GM12878 (cell line): ENCODE measurements around the gene YEATS4. TPM values are rescaled to one million over a fixed set of nuclear protein-coding genes. Genes with fewer than 3 reads are reported as not detected.

Source experiments
- ATAC-seq: fragments of 200-7000 bp; cut with Tn5 transposase; 3 replicates; pipeline ENCODE4 v1.9.1; 2020; ENCODE audit warnings: mild to moderate bottlenecking, moderate library complexity
- BruUV-seq: library from RNA; stranded (reverse); fragments of 400-500 nt; replicated peaks from 2 replicates; lab custom pipeline; 2021; lab: Mats Ljungman, UMichigan
- CTCF ChIA-PET: fragments of 300-600 bp; sonication (Branson Sonifier 250); formaldehyde crosslinking; extraction: SDS; loops from one replicate; lab custom pipeline; 2021; ENCODE audit warnings: inconsistent platforms; lab: Yijun Ruan, JAX
- POLR2A ChIA-PET: fragments of 350-600 bp; formaldehyde crosslinking; extraction: SDS; loops from one replicate; lab custom pipeline; 2021; ENCODE audit warnings: inconsistent platforms; lab: Charles Lee
- RAD21 ChIA-PET: fragments of 300-600 bp; sonication (Branson Sonifier 250); formaldehyde crosslinking; loops from one replicate; lab custom pipeline; 2023; ENCODE audit warnings: antibody characterized with exemption; ENCODE audit not compliant: unreplicated experiment; lab: Charles Lee
- SMC1A ChIA-PET: fragments of 300-600 bp; sonication (Branson Sonifier 250); formaldehyde crosslinking; loops from one replicate; lab custom pipeline; 2023; ENCODE audit not compliant: unreplicated experiment, uncharacterized antibody; lab: Charles Lee
- DNase-seq: peaks from one replicate; pipeline ENCODE4 v3.0.0-alpha.2; 2011; ENCODE audit warnings: low read depth, low spot score
- FAIRE-seq: peaks from 3 replicates; lab custom pipeline; 2011; peaks lifted over from hg19 to GRCh38; lab: Jason Lieb, UNC
- H2AFZ ChIP-seq: 2 replicates; pipeline ENCODE4 v1.6.0; 2011; ENCODE audit warnings: low read depth, low read length, control low read depth; ENCODE audit not compliant: control insufficient read depth
- H3K27ac ChIP-seq: 2 replicates; pipeline ENCODE4 v1.5.1; 2011; ENCODE audit warnings: control low read depth; ENCODE audit not compliant: control insufficient read depth, insufficient read depth
- H3K27me3 ChIP-seq, 2 experiments: replicated peaks in 1 of 2; 2 replicates each; pipeline versions ENCODE4 v1.6.0 to v1.6.1; 2011; ENCODE audit warnings: low read length in 1 of 2; ENCODE audit not compliant: control insufficient read depth in 2 of 2, insufficient read depth in 2 of 2
- H3K36me3 ChIP-seq, 2 experiments: 2 replicates each; pipeline ENCODE4 v1.5.1; 2011; ENCODE audit warnings: low read length in 1 of 2; ENCODE audit not compliant: control insufficient read depth in 2 of 2, insufficient read depth in 2 of 2
- H3K4me1 ChIP-seq: 2 replicates; pipeline ENCODE4 v1.6.1; 2011; ENCODE audit warnings: mild to moderate bottlenecking, low read length, moderate library complexity, mixed read lengths; ENCODE audit not compliant: control insufficient read depth, insufficient read depth
- H3K4me2 ChIP-seq: 2 replicates; pipeline ENCODE4 v1.6.0; 2011; ENCODE audit warnings: control low read depth; ENCODE audit not compliant: control insufficient read depth, insufficient read depth
- H3K4me3 ChIP-seq: fragments of 200-600 bp; sonication (generic); 2 replicates; pipeline ENCODE4 v1.5.1; 2016
- H3K79me2 ChIP-seq: 2 replicates; pipeline ENCODE4 v1.6.0; 2011; ENCODE audit warnings: low read length; ENCODE audit not compliant: control insufficient read depth, insufficient read depth
- H3K9ac ChIP-seq: 2 replicates; pipeline ENCODE4 v1.8.0; 2011; ENCODE audit warnings: low read length, control low read depth, mixed read lengths; ENCODE audit not compliant: control insufficient read depth, insufficient read depth
- H3K9me3 ChIP-seq: replicated peaks from 3 replicates; pipeline ENCODE4 v1.5.1; 2011; ENCODE audit warnings: mild to moderate bottlenecking, low read length; ENCODE audit not compliant: control insufficient read depth, insufficient read depth
- H4K20me1 ChIP-seq: 2 replicates; pipeline ENCODE4 v1.6.0; 2011; ENCODE audit not compliant: control insufficient read depth, insufficient read depth
- CBFB ChIP-seq: IDR thresholded peaks from 2 replicates; pipeline ENCODE4 v1.6.1; 2016; ENCODE audit warnings: antibody characterized with exemption, low read depth
- CBX3 ChIP-seq: fragments of 200-600 bp; sonication (generic); IDR thresholded peaks from 2 replicates; pipeline ENCODE4 v1.6.1; 2016; ENCODE audit warnings: low read depth, borderline replicate concordance
- CREM ChIP-seq: IDR thresholded peaks from 2 replicates; pipeline ENCODE4 v1.6.1; 2014; ENCODE audit warnings: antibody characterized with exemption, low read depth
- ETV6 ChIP-seq, 2 experiments: fragments of 450-650 bp in 1 of 2; IDR thresholded peaks in 1 of 2; conservative IDR thresholded peaks in 1 of 2; 2 replicates each; pipeline ENCODE4 v1.6.1; 2014; ENCODE audit warnings: antibody characterized with exemption in 1 of 2, borderline replicate concordance in 1 of 2, low read depth in 1 of 2, mild to moderate bottlenecking in 1 of 2, moderate library complexity in 1 of 2
- KAT2A ChIP-seq: conservative IDR thresholded peaks from 2 replicates; pipeline ENCODE4 v1.6.1; 2011; ENCODE audit warnings: low read depth, low read length; ENCODE audit not compliant: control insufficient read depth
- RB1 ChIP-seq: fragments of 450-650 bp; formaldehyde crosslinking; IDR thresholded peaks from 2 replicates; pipeline ENCODE4 v1.6.1; 2017; ENCODE audit warnings: mild to moderate bottlenecking, borderline replicate concordance
- RBBP5 ChIP-seq: fragments of 200-600 bp; sonication (generic); conservative IDR thresholded peaks from 2 replicates; pipeline ENCODE4 v1.6.1; 2016
- RCOR1 ChIP-seq: conservative IDR thresholded peaks from 2 replicates; pipeline ENCODE4 v1.6.1; 2012; ENCODE audit warnings: low read depth, low read length, improper control_type of control experiment
- YY1 ChIP-seq: IDR thresholded peaks from 2 replicates; pipeline ENCODE4 v1.6.1; 2011; ENCODE audit warnings: low read depth, mild to moderate bottlenecking, low read length
- WGBS: methylation state at CpG from one replicate; pipeline ENCODE4 v1.1.6; 2016; ENCODE audit warnings: low lambda C conversion rate; ENCODE audit not compliant: insufficient replicate concordance, insufficient coverage; ENCODE audit errors: missing lambda C conversion rate; 5-methylcytosine and 5-hydroxymethylcytosine counted together
- in situ Hi-C: fragments of 300-500 bp; cut with MboI; formaldehyde crosslinking; loops from 9 replicates; pipeline ENCODE4 v1.14.3; 2018; ENCODE audit warnings: mixed read lengths
- intact Hi-C: fragments of 100-400 bp; cut with micrococcal nuclease; formaldehyde crosslinking; loops from one replicate; pipeline ENCODE4 v1.14.2; 2022; ENCODE audit not compliant: unreplicated experiment
- polyA plus RNA-seq, 11 experiments: library from polyadenylated mRNA; depleted of rRNA in 4 of 11; unstranded in 6 of 11; stranded (reverse) in 5 of 11; fragments of >200 nt; fragmentation: Nextera tagmentation in 4 of 11; fragmentation: Illumina TruSeq in 1 of 11; extraction: Ambion mirVana in 4 of 11; extraction: Trizol in 1 of 11; gene quantifications; 1 replicate in 1 of 11; 2 replicates in 10 of 11; pipeline versions ENCODE4 v1.2.1 to v1.2.3, GENCODE V29; 2011 to 2016; ENCODE audit warnings: inconsistent platforms in 2 of 11, missing spikeins in 2 of 11, low read depth in 1 of 11
- total RNA-seq, 4 experiments: library from RNA; depleted of rRNA in 3 of 4; stranded (reverse); fragments of >200 nt in 3 of 4; fragmentation: Illumina TruSeq in 1 of 4; extraction: Trizol in 1 of 4; gene quantifications; 2 replicates each; pipeline versions ENCODE4 v1.2.1 to v1.2.3, GENCODE V29; 2013 to 2021
- TF ChIP-seq, protein P1 (sequence below): fragments of 150-350 bp; IDR thresholded peaks from 2 replicates; pipeline ENCODE4 v1.6.1; 2016; ENCODE audit warnings: low read depth, low read length
- TF ChIP-seq, protein P2 (sequence below): fragments of 450-650 bp; IDR thresholded peaks from 2 replicates; pipeline ENCODE4 v1.6.1; 2016; ENCODE audit warnings: mild to moderate bottlenecking
- TF ChIP-seq, protein P3 (sequence below): IDR thresholded peaks from 2 replicates; pipeline ENCODE4 v1.6.1; 2011; ENCODE audit warnings: low read depth, low read length, improper control_type of control experiment, borderline replicate concordance
- TF ChIP-seq, protein P4 (sequence below): IDR thresholded peaks from 2 replicates; pipeline ENCODE4 v1.6.1; 2011; ENCODE audit warnings: low read depth, mild to moderate bottlenecking, low read length, moderate library complexity, borderline replicate concordance; ENCODE audit errors: extremely low read depth
- TF ChIP-seq, protein P5 (sequence below): fragments of 450-650 bp; IDR thresholded peaks from 2 replicates; pipeline ENCODE4 v1.6.1; 2016; ENCODE audit warnings: mild to moderate bottlenecking, moderate library complexity, borderline replicate concordance

The YEATS4 gene
- total and polyA plus RNA-seq, 10 of the 15 experiments (the other 5 are each of a cell fraction or from before 2014, with no cell fraction given) = 23.8 to 45.4 (median 36.8) TPM

DNA sequence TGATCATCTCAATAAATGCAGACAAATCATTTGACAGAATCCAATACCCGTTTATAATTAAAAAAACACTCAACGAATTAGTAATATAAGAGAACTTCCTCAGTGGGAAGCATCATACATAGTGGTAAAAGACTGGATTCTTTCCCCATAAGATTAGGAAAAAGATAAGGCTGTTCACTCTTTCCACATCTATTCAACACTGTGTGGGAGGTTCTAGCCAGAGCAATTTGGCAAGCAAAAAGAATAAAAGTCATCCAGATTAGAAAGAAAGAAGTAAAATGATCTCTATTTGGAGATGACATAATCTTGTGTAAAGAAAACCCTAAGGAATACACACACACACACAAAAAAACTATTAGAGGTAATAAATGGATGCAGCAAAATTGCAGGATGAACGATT is 38.4 kb downstream of the YEATS4 start:
- H2AFZ ChIP-seq = no peak overlapping the region
- ATAC-seq = no peak
- 95% methylated on average over 3 of the region's 3 CpGs for WGBS
- CTCF ChIA-PET = no interaction called here
- no peaks in the 10 kb centered on the region for H3K36me3 ChIP-seq
- no peaks in the 10 kb centered on the region for H3K79me2 ChIP-seq
- H3K9me3 ChIP-seq = no peaks in the 10 kb centered on the region; the same call in none of the 3 replicates
- no TSS peak for BruUV-seq
- SMC1A ChIA-PET = no interaction called here
- POLR2A ChIA-PET = no interaction called here
- in situ Hi-C loops (no loop called here), intact Hi-C loops (no loop called here)
- no peak overlapping the region for H3K4me3 ChIP-seq
- no peaks in the 10 kb centered on the region for H3K4me1 ChIP-seq
- RAD21 ChIA-PET = no interaction called here
- H3K9ac ChIP-seq = no peak overlapping the region
- H3K27me3 ChIP-seq = no peaks in the 10 kb centered on the region
- H3K27ac ChIP-seq = no peak overlapping the region
- FAIRE-seq = no peak
- DNase-seq = no peak
- H4K20me1 ChIP-seq = no peaks in the 10 kb centered on the region
- H3K4me2 ChIP-seq = no peak overlapping the region
- TF ChIP-seq RCOR1 (no peak), CBX3 (no peak), YY1 (no peak), KAT2A (no peak), RBBP5 (no peak), CBFB (no peak), RB1 (no peak), ETV6 (conservative IDR thresholded peaks at IDR 0.05 in 1 of 2, IDR thresholded peaks at IDR 0.05 in 1 of 2; ENCODE audit: borderline replicate concordance in 1 of 2, low read depth in 1 of 2) (no peak), CREM (no peak)
- TF ChIP-seq, protein P1, sequence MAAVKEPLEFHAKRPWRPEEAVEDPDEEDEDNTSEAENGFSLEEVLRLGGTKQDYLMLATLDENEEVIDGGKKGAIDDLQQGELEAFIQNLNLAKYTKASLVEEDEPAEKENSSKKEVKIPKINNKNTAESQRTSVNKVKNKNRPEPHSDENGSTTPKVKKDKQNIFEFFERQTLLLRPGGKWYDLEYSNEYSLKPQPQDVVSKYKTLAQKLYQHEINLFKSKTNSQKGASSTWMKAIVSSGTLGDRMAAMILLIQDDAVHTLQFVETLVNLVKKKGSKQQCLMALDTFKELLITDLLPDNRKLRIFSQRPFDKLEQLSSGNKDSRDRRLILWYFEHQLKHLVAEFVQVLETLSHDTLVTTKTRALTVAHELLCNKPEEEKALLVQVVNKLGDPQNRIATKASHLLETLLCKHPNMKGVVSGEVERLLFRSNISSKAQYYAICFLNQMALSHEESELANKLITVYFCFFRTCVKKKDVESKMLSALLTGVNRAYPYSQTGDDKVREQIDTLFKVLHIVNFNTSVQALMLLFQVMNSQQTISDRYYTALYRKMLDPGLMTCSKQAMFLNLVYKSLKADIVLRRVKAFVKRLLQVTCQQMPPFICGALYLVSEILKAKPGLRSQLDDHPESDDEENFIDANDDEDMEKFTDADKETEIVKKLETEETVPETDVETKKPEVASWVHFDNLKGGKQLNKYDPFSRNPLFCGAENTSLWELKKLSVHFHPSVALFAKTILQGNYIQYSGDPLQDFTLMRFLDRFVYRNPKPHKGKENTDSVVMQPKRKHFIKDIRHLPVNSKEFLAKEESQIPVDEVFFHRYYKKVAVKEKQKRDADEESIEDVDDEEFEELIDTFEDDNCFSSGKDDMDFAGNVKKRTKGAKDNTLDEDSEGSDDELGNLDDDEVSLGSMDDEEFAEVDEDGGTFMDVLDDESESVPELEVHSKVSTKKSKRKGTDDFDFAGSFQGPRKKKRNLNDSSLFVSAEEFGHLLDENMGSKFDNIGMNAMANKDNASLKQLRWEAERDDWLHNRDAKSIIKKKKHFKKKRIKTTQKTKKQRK = no peak
- TF ChIP-seq, protein P2, sequence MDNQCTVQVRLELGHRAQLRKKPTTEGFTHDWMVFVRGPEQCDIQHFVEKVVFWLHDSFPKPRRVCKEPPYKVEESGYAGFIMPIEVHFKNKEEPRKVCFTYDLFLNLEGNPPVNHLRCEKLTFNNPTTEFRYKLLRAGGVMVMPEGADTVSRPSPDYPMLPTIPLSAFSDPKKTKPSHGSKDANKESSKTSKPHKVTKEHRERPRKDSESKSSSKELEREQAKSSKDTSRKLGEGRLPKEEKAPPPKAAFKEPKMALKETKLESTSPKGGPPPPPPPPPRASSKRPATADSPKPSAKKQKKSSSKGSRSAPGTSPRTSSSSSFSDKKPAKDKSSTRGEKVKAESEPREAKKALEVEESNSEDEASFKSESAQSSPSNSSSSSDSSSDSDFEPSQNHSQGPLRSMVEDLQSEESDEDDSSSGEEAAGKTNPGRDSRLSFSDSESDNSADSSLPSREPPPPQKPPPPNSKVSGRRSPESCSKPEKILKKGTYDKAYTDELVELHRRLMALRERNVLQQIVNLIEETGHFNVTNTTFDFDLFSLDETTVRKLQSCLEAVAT = no peak
- TF ChIP-seq, protein P3, sequence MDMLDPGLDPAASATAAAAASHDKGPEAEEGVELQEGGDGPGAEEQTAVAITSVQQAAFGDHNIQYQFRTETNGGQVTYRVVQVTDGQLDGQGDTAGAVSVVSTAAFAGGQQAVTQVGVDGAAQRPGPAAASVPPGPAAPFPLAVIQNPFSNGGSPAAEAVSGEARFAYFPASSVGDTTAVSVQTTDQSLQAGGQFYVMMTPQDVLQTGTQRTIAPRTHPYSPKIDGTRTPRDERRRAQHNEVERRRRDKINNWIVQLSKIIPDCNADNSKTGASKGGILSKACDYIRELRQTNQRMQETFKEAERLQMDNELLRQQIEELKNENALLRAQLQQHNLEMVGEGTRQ = no peak
- TF ChIP-seq, protein P4, sequence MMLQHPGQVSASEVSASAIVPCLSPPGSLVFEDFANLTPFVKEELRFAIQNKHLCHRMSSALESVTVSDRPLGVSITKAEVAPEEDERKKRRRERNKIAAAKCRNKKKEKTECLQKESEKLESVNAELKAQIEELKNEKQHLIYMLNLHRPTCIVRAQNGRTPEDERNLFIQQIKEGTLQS = no peak
- TF ChIP-seq, protein P5, sequence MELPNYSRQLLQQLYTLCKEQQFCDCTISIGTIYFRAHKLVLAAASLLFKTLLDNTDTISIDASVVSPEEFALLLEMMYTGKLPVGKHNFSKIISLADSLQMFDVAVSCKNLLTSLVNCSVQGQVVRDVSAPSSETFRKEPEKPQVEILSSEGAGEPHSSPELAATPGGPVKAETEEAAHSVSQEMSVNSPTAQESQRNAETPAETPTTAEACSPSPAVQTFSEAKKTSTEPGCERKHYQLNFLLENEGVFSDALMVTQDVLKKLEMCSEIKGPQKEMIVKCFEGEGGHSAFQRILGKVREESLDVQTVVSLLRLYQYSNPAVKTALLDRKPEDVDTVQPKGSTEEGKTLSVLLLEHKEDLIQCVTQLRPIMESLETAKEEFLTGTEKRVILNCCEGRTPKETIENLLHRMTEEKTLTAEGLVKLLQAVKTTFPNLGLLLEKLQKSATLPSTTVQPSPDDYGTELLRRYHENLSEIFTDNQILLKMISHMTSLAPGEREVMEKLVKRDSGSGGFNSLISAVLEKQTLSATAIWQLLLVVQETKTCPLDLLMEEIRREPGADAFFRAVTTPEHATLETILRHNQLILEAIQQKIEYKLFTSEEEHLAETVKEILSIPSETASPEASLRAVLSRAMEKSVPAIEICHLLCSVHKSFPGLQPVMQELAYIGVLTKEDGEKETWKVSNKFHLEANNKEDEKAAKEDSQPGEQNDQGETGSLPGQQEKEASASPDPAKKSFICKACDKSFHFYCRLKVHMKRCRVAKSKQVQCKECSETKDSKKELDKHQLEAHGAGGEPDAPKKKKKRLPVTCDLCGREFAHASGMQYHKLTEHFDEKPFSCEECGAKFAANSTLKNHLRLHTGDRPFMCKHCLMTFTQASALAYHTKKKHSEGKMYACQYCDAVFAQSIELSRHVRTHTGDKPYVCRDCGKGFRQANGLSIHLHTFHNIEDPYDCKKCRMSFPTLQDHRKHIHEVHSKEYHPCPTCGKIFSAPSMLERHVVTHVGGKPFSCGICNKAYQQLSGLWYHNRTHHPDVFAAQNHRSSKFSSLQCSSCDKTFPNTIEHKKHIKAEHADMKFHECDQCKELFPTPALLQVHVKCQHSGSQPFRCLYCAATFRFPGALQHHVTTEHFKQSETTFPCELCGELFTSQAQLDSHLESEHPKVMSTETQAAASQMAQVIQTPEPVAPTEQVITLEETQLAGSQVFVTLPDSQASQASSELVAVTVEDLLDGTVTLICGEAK = no peak
